ENCODE data around the gene DISC1. TPM values are rescaled to one million over a fixed set of nuclear protein-coding genes. Genes with fewer than 3 reads are reported as not detected.

Gene DISC1
- total RNA-seq, 1 experiment from 2014 or later = 0.36 TPM

GRCh38 chr1:231871471-231871870 lies 244.9 kb downstream of the DISC1 start:
- no peaks in the 10 kb centered on the region for H3K9me3 ChIP-seq (ENCODE audit: control insufficient read depth, insufficient read depth, low read depth, low read length)
- no peaks in the 10 kb centered on the region for H3K27me3 ChIP-seq (ENCODE audit: control insufficient read depth, insufficient read depth, low read length)
- intact Hi-C loops (cut with micrococcal nuclease; ENCODE audit: unreplicated experiment) = no loop called here
- ChIA-PET POLR2A (no interaction called here), CTCF (no interaction called here)
- no peak overlapping the region for H3K4me3 ChIP-seq (ENCODE audit: low read depth in 2 of 2, low read length in 2 of 2)
- no peaks in the 10 kb centered on the region for H3K4me1 ChIP-seq (ENCODE audit: control insufficient read depth, insufficient read depth, low read length)
- ATAC-seq (no peak), DNase-seq (ENCODE audit: low read depth, low spot score) (no peak)
- TF ChIP-seq POLR2AphosphoS5 (IDR thresholded peaks at IDR 0.05; ENCODE audit: low read depth, low read length) (no peak), REST (IDR thresholded peaks at IDR 0.05; ENCODE audit: insufficient read depth in 1 of 2, low read depth in 2 of 2, low read length in 1 of 2) (no peak), CTCF (IDR thresholded peaks at IDR 0.05) (no peak), SIN3A (IDR thresholded peaks at IDR 0.05; ENCODE audit: borderline replicate concordance, insufficient read depth, low read depth, low read length) (no peak), TCF7L2 (IDR thresholded peaks at IDR 0.05; ENCODE audit: low read depth, low read length) (no peak)
- H3K36me3 ChIP-seq (ENCODE audit: control insufficient read depth, insufficient read depth, low read length) = no peaks in the 10 kb centered on the region
- H3K27ac ChIP-seq (ENCODE audit: low read length) = no peak overlapping the region
- BruUV-seq (replicated peaks) = no TSS peak
- in situ Hi-C loops (cut with HindIII; ENCODE audit: low pct_unique_long_range_greater_than_20kb, low sequenced_read_pairs) = no loop called here

- intact Hi-C loops (cut with micrococcal nuclease; ENCODE audit: unreplicated experiment) = no loop called here
- Histone ChIP-seq H3K36me3 (ENCODE audit: control insufficient read depth, insufficient read depth, low read length) (no peaks in the 10 kb centered on the region), H3K4me3 (ENCODE audit: low read depth in 2 of 2, low read length in 2 of 2) (no peak overlapping the region), H3K27me3 (ENCODE audit: control insufficient read depth, insufficient read depth, low read length) (no peaks in the 10 kb centered on the region), H3K4me1 (ENCODE audit: control insufficient read depth, insufficient read depth, low read length) (no peaks in the 10 kb centered on the region), H3K27ac (ENCODE audit: low read length) (no peak overlapping the region), H3K9me3 (ENCODE audit: control insufficient read depth, insufficient read depth, low read depth, low read length) (no peaks in the 10 kb centered on the region)
- ATAC-seq (no peak), DNase-seq (ENCODE audit: low read depth, low spot score) (no peak)
- no peak for TF ChIP-seq CTCF (IDR thresholded peaks at IDR 0.05)
- ChIA-PET POLR2A (no interaction called here), CTCF (interaction anchor here (0.7 kb wide), 1 partner anchor 207 kb away, joined by 4 read pairs; no protein-coding TSS in a partner anchor)
- BruUV-seq (replicated peaks) = no TSS peak
- in situ Hi-C loops (cut with HindIII; ENCODE audit: low pct_unique_long_range_greater_than_20kb, low sequenced_read_pairs) = no loop called here
These were observed 245.3 kb downstream of the DISC1 start for GRCh38 chr1:231871878-231872277.
